ENCODE results near the gene NKIRAS2.

NKIRAS2 gene

DNA sequence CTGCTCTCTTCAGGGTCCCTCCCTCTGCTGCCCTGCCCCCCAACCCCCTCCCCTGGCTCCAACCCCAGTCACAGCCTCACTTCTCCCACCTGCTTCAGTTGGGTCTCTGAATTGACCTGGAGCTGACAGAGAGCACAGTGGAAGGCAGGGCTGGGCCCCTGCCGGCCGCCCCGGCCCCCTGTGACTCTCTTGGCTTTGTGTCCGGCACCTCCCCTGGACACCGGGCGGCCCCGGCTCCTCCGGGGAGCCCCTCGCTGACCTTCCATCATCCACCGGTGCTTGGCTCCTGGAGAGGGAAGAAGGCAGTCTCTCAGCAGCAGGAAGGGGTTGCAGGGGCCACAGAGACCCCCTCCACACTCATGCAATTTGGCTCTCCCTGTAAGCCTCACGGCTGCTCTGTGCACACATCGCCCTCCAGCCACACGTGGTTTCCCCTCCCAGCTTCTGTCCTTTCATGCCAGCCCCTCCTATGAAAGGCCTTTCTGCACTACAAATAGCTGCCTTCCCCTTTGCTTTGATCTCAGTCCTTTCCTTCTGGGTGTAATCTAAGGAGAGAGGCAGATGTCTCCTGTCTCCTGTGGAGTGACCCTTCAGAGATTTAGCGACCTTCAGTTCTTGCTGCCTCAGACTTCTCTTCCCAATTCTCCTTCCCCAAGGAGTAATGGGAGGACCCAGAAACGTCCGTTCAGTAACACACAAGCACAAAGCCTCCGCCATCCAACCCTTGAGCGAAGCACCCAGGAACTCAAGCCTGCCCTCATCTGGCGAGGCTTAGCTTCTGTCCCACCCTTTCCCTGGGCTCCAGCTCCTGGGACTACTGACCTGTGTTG, 8.3 kb downstream of the NKIRAS2 start:
- peak; percentile 28 for DNase-seq

DNA sequence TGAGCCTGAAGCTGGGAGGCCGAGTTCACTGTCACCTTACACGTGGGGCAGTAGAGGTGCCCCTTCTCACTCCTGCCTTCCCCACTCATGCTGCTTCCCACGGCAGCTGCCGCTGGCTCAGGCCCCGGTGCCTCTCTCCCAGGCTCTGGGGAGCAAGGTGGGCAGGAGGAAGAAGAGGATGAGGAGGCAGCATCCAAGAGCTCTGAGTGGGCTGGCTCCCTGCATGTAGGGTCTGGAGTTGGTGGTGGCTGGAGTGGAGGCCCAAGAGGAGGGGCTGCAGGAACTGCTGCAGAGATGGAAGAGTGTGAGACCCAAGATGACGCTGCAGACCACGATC, 8.9 kb downstream of the NKIRAS2 start:
- DNase-seq, result no peak

- no peak for DNase-seq
These were observed 11.7 kb downstream of the NKIRAS2 start for GRCh38 chr17:42031584-42031983.

GRCh38 chr17:42034059-42034458, 14.2 kb downstream of the NKIRAS2 start:
- no peak for DNase-seq

DNA sequence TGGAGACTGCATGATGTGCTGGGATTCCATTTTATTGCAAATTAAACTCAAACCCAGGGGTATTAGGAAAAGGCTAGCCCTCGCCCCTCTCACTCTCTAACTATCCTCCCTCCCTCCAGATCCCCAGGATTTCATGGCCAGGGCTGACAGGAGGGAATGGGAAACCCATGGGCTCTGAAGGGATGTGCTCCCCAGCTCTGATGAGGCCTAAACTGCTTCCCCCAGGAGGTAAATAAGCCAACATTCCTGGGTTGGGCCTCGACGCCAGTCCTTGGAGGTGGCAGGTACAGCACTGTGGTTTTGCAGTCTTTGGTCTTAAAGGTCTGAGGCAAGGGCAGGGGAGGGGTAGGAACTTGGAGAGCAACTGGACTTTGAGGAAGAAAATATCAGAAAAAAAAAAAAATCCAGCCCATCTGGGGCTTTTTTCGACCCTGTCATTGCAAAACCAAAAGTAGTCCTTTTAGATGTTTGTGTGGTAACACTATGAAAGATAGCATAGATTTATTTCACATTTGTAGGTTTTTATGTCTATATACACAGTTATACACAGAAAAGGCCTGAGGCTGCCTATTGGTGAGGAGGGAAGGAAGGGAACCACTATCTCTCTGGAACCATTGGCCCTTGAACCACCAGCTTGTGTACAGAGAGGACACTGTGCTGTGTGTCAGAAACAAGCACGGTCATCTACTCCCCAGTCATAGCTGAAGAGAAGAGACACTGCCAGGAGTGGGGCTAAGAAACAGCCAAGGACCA, 18.5 kb downstream of the NKIRAS2 start:
- DNase-seq, result no peak

GRCh38 chr17:42039794-42040763, 20.2 kb downstream of the NKIRAS2 start:
- no peak for DNase-seq

GRCh38 chr17:42040818-42041217, 20.9 kb downstream of the NKIRAS2 start:
- no peak for DNase-seq

DNA sequence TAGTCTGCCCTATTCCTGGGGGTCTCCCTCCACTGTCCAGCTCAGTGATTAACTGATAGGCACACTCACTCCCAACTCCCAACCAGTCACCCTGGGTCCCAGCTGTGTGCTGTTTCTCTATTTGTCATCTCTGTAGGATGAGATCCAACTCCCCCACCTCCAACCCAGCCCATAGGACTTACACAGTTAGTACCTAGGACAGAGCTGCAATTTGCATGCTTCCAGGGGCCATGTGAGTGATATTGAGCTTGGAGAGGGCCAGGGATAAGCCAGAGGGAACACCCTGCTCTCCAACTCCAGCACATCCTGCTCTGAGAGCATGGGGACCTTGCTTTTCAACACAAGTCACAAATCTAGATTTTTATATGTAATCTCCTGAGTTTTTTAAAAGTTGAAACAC, 21.7 kb downstream of the NKIRAS2 start:
- no peak for DNase-seq

DNA sequence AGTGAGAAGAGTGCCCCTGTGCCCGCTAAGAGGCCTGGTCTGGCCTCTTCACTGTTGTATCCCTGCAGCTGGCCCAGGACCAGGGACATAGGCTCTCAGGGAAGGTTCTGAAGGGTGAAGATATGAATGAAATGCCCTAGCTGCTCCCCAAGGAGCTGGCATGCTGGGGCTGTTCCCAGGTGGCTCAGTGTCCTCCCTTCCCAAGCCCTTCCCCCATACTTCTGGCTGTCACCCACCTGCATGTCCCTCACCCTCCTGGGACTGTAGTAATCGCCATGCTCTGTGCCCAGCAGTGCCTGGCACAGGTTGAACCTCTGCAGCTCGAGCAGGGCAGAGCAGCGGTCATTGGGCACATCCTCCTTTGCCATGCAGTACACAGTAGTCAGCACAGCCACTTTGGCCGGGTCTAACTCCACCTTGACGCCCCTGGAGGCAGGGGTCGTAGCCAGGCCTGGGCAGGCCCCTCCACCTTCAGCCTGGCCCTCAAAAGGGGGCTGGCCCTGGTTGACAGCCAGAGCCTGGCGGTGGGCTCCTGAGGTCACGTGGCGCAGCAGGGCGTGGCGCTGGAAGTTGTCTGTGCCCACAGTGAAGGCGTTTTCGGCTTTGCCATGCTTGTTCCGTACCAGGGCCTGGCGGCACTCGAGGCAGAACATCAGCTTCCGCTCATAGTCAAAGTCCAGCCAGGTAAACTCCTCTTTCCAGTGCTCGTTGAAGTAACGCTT, 22.9 kb downstream of the NKIRAS2 start:
- no peak for DNase-seq

DNA sequence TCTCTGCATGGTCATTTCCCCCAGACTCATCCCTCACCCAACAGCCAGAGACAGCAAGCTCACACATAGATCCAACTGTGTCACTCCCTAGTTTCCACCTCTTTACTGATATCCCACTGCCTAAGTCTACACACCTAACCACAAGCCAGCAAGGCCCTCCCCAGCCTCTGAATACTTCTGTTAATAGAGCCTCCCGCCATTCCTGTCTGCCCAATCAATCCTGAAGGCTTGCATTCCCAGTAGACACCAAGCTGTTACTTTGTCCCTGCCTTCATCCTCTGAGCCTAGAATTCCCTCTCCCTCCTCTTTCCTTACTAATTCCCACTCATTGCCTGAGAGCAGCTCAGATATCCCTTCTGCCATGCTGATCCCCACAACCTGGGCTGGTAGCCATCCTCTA, 25.8 kb downstream of the NKIRAS2 start:
- no peak for DNase-seq

DNA sequence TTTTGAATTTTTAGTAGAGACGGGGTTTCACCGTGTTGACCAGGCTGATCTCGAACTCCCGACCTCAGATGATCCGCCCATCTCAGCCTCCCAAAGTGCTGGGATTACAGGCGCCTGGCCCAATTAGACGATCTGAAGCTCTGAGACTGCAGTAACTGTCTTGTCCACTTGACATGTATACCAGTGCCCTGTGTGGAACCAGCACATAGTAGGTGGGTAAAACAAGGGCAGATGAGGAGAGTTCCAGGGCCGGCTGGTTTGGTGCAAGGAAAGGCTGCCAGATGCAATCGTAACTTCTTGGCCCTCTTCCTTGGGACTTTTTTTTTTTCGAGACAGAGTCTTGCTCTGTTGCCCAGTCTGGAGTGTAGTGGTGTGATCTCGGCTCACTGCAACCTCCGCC, 27.5 kb downstream of the NKIRAS2 start:
- DNase-seq, result no peak

DNA sequence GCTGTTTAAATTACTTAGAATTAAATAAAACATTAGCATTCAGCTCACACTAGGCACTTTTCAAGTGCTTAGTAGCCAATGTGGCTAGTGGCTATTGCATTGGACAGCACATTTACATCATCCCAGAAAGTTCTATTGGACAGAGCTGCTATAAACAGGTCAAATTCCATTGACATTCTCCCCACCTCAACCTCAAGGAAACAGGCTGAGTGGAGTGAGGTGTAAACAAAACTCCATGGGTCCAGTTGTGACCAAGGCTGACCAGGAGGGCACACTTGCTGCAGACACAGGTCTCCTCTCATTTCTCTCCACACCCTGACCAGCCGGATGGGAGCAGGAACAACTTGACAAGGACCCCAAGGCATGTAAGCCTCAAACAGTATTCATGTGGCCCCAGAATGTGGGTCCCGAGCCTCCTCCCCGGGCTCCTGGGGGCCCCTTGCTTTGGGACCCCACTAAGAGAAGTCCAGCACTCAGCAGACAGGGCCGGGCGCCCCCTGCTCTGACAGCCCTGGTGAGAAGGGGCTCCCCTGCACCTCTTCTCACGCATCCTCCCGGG, 30.0 kb downstream of the NKIRAS2 start:
- no peak for DNase-seq

- peak; percentile 44 for DNase-seq
These were observed 30.6 kb downstream of the NKIRAS2 start, which contains the start of gene C17orf113 for GRCh38 chr17:42050393-42051012. TSS of gene C17orf113 (minus strand) at chr17:42050601. CDS start at chr17:42043376, 7,225 bp downstream.

DNA sequence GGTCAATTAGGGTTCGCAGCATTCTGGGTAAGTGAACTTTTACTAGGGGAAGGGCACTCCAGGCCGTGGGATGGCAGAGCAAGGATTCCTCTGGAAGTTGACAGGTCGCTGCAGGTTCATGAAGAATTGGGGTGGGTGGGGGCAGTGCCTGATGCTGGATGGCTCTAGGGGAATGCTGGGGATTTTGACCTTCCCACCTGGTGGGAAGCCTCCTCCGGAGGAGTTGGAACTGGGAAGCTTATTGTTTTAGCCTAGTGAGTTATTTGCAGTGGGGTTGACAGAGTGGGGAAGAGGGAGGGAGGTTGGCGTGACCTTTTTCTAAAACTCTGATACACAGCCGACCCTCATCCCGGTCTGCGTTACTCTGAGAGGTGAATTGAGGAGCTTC, 31.1 kb downstream of the NKIRAS2 start:
- DNase-seq, result no peak

DNA sequence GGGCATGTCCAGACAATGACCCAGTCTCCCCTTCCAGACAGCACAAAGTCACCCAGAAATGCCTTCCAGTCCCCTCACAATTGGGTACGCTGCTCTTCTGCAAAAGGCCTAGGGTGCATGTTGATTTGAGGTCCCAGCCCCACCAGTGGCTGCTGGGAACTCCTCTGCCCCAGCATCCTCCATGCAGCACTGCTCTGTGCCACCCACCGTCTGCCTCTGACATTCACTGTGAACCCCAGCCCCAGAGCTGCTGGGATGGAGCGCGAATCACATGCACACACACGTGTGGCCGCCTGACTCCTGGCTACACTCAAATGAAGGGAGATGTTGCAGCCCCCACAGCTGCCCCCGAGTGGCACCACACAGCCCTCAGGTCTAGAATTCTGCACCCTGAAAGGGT, 31.8 kb downstream of the NKIRAS2 start:
- DNase-seq, result no peak

DNA sequence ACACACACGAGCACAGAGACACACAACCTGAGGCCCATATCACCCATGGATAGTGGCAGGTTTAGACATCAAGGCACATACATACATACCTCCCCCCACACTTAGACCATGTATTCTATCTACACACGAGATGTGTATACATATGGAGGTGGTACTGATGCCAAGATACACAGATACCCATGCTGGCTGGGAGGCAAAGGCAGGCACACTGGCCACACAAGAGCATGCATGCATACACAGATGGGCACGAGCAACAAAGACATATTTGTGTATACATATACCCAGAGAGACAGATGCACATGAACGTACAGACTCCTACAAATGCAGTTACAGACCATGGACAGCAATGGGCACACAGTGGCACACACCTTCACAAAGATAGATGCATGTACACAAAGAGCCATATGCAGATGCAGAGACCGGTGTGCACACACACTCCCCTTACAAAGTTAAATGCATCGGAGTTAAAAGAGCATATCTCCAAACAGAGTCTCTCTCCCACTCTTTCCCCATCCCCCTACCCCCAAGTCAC, 32.5 kb downstream of the NKIRAS2 start:
- no peak for DNase-seq

- no peak for DNase-seq
These were observed 34.0 kb downstream of the NKIRAS2 start for GRCh38 chr17:42053731-42054500.

DNA sequence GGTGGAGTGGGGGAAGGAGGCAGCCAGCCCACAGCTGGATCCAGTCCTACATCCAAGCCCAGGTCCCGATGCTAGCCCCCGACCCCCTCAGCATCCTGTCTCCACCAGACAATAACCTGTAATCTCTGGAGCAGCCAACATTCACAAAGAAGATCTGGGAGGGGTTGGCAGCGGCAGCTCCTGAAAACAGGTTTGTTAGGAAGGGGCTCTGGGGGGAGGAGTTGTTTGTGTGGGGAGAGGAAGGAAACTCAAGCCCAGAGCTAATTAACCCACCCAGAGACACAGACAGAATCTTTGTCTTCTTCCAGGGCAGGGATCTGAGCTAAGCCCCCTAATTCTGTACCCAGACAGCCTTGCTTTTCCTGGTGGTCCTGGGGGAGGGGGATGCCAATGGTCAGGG, 35.1 kb downstream of the NKIRAS2 start:
- no peak for DNase-seq

- peak; percentile 45 for DNase-seq
These were observed 35.6 kb downstream of the NKIRAS2 start for GRCh38 chr17:42055496-42055895.

GRCh38 chr17:42056635-42057034, 36.7 kb downstream of the NKIRAS2 start:
- no peak for DNase-seq

- DNase-seq, result no peak
These were observed 38.2 kb downstream of the NKIRAS2 start for GRCh38 chr17:42058063-42058462.
